Caco-2 (cell line): Measurements from ENCODE around the gene ALDH3B2. TPM values are rescaled to one million over a fixed set of nuclear protein-coding genes. Genes with fewer than 3 reads are reported as not detected.

Experiments
- BruUV-seq: library from RNA; stranded (reverse); fragments of 400-500 nt; replicated peaks from 2 replicates; lab custom pipeline; 2021; lab: Mats Ljungman, UMichigan
- CTCF ChIA-PET: fragments of 300-600 bp; sonication (Branson Sonifier 250); formaldehyde crosslinking; loops from one replicate; lab custom pipeline; 2022; ENCODE audit warnings: antibody characterized with exemption; lab: Charles Lee
- POLR2A ChIA-PET: fragments of 300-600 bp; sonication (Branson Sonifier 250); formaldehyde crosslinking; loops from one replicate; lab custom pipeline; 2022; ENCODE audit warnings: antibody characterized with exemption; lab: Charles Lee
- DNase-seq, 2 experiments: peaks; one replicate each; pipeline versions ENCODE4 v3.0.0 to v3.0.0-alpha.2; 2020 to 2022
- H3K27me3 ChIP-seq: replicated peaks from 2 replicates; pipeline ENCODE4 v1.6.0; 2011; ENCODE audit warnings: low read length; ENCODE audit not compliant: control insufficient read depth, insufficient read depth
- H3K36me3 ChIP-seq: 2 replicates; pipeline ENCODE4 v1.5.1; 2011; ENCODE audit warnings: low read length; ENCODE audit not compliant: control insufficient read depth, insufficient read depth
- H3K4me1 ChIP-seq: fragments of 250-450 bp; sonication (Bioruptor Pico); 2 replicates; pipeline ENCODE4 v1.5.1; 2020; ENCODE audit warnings: mild to moderate bottlenecking
- H3K4me3 ChIP-seq: 2 replicates; pipeline ENCODE4 v1.5.1; 2011; ENCODE audit warnings: low read depth, mild to moderate bottlenecking, control low read depth, low read length
- H3K9me3 ChIP-seq: fragments of 250-450 bp; sonication (Bioruptor Pico); 2 replicates; pipeline ENCODE4 v1.5.1; 2020; ENCODE audit warnings: mild to moderate bottlenecking, moderate library complexity
- H3K27ac Mint-ChIP-seq: one replicate; pipeline ENCODE4 v1.8.0; 2022; ENCODE audit warnings: mixed read lengths; ENCODE audit not compliant: unreplicated experiment
- H3K27me3 Mint-ChIP-seq: one replicate; pipeline ENCODE4 v1.8.0; 2022; ENCODE audit warnings: mixed read lengths; ENCODE audit not compliant: insufficient read depth, unreplicated experiment
- H3K36me3 Mint-ChIP-seq: one replicate; pipeline ENCODE4 v1.8.0; 2022; ENCODE audit warnings: mild to moderate bottlenecking, mixed read lengths; ENCODE audit not compliant: insufficient read depth, unreplicated experiment
- H3K4me1 Mint-ChIP-seq: one replicate; pipeline ENCODE4 v1.8.0; 2022; ENCODE audit warnings: low read depth, mixed read lengths; ENCODE audit not compliant: unreplicated experiment
- H3K4me3 Mint-ChIP-seq: one replicate; pipeline ENCODE4 v1.8.0; 2022; ENCODE audit warnings: mild to moderate bottlenecking, moderate library complexity, mixed read lengths; ENCODE audit not compliant: unreplicated experiment
- H3K9me3 Mint-ChIP-seq: one replicate; pipeline ENCODE4 v1.8.0; 2022; ENCODE audit warnings: mixed read lengths; ENCODE audit not compliant: unreplicated experiment
- intact Hi-C: fragments of 100-400 bp; cut with micrococcal nuclease; formaldehyde crosslinking; loops from one replicate; pipeline ENCODE4 v1.10.0; 2022; ENCODE audit not compliant: unreplicated experiment
- total RNA-seq: library from RNA; stranded (reverse); gene quantifications from 2 replicates; pipeline ENCODE4 v1.2.3, GENCODE V29; 2022
- TF ChIP-seq, protein P1 (sequence below), 2 experiments: fragments of 200-600 bp in 1 of 2; IDR thresholded peaks; 1 replicate in 1 of 2; 2 replicates in 1 of 2; pipeline versions ENCODE4 v1.5.1 to v1.8.0; 2011 to 2022; ENCODE audit warnings: antibody characterized with exemption in 1 of 2, control low read depth in 1 of 2, inconsistent platforms in 1 of 2, low read depth in 1 of 2, low read length in 1 of 2, mild to moderate bottlenecking in 1 of 2, moderate library complexity in 1 of 2; ENCODE audit not compliant: insufficient read depth in 1 of 2, severe bottlenecking in 1 of 2, unreplicated experiment in 1 of 2

Gene ALDH3B2
- total RNA-seq, 1 experiment from 2014 or later: 0.54 TPM

DNA sequence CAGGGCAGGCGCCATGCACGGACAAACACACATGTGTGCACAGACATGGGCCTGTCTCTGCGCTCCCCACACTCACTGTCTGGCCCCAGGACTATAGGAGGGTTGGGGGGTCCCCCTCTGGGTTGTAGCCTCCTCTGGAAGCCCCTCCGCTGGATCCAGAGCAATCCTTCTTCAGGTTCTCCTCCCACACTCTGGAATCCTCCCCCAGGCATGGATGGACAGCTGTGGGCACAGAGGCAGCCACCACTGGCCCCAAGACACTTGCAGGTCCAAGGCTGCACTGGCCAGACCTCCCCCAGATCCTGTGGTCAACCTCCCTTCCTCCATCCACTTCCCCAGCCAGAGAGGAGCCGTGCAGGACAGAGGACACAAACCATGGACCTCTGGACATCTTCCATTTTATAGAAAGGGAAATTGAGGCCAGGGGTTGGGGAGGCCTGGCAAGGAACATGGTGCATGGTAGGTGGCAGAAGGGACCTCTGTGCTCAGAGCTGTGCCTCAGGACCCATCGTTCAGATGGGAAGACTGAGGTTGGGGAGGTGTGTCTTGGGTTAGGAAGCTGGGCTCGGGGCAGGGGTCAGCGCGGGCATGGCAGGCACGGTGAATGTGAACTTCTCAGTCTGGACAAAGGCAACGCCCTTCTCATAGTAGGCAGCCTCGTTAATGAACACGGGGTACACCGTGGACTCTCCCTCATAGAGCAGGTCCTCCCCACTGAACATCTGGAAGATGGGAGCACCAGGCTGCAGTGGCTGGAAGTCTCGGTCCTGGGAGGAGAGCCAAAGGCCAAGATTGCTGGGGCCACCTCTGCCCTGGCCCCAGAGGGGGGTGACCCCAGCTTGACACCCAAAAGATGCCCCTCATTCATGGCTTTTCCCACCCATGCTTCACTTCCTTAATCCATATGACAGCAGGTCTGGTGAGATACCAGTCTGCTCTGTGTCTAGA lies 32.0 kb downstream of the ALDH3B2 start:
- no peak for DNase-seq
- TF ChIP-seq, protein P1, sequence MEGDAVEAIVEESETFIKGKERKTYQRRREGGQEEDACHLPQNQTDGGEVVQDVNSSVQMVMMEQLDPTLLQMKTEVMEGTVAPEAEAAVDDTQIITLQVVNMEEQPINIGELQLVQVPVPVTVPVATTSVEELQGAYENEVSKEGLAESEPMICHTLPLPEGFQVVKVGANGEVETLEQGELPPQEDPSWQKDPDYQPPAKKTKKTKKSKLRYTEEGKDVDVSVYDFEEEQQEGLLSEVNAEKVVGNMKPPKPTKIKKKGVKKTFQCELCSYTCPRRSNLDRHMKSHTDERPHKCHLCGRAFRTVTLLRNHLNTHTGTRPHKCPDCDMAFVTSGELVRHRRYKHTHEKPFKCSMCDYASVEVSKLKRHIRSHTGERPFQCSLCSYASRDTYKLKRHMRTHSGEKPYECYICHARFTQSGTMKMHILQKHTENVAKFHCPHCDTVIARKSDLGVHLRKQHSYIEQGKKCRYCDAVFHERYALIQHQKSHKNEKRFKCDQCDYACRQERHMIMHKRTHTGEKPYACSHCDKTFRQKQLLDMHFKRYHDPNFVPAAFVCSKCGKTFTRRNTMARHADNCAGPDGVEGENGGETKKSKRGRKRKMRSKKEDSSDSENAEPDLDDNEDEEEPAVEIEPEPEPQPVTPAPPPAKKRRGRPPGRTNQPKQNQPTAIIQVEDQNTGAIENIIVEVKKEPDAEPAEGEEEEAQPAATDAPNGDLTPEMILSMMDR (IDR thresholded peaks at IDR 0.05; ENCODE audit: insufficient read depth in 1 of 2, low read depth in 1 of 2, low read length in 1 of 2, severe bottlenecking in 1 of 2, unreplicated experiment in 1 of 2): no peak
- intact Hi-C loops: no loop called here

DNA sequence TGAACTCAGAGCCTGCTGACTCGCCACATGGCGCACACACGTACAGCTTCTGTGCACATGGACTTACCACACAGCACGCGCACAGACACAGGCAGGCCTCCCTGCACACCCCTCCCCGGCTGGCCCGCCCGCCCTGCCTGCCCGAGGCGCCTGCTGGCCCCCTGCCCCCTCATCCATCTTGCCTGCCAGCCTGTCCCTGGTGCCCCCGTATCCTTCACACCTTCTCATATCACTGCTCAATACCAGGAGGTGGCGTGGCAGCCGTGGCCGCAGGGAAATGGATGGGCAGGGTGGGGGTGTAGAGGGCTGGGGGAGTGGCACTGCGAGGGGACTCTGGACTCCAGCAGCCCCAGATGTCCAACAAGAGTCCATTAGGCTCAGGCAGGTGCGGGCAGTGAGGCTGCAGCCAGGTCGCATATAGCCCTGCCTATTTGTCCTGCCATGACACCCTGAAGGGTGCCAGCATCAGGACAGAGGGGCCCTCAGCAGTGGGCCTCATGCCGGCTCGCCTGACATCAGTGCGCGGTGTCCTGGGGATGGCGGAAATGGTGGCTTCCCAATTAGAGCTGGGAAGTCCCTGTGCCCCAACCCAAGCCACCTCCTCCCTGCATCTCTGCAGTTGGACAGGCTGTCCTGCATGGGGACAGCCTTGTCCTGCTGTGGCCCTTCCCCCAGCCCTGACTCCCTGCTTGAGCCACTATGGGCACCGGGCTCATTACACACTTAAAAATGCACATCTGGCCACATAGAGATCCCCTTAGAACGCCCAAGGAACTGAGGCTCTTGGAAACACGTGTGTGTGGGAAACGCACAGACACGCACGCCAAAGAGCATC lies 32.9 kb downstream of the ALDH3B2 start:
- intact Hi-C loops: no loop called here
- no TSS peak for BruUV-seq
- ChIA-PET CTCF (interaction anchor here (0.6 to 0.7 kb wide), 2 partner anchors 12 to 150 kb away, joined by 6 to 7 read pairs; no protein-coding TSS in a partner anchor), POLR2A (no interaction called here)
- H3K4me1 ChIP-seq: 0 out of 2 replicates have a peak, but pooled peaks cover 3% of the 10 kb centered on the region
- H3K27me3 Mint-ChIP-seq: no peaks in the 10 kb centered on the region
- TF ChIP-seq, protein P1 (IDR thresholded peaks at IDR 0.05; ENCODE audit: insufficient read depth in 1 of 2, low read depth in 1 of 2, low read length in 1 of 2, severe bottlenecking in 1 of 2, unreplicated experiment in 1 of 2): no peak
- H3K4me3 ChIP-seq: no peak overlapping the region
- no peaks in the 10 kb centered on the region for H3K9me3 Mint-ChIP-seq
- H3K4me3 Mint-ChIP-seq: no peak overlapping the region
- peaks cover 6% of the 10 kb centered on the region for H3K36me3 Mint-ChIP-seq
- DNase-seq: peak in 1 of 2 experiments; percentile 43
- no peaks in the 10 kb centered on the region for H3K27me3 ChIP-seq
- peaks cover 8% of the 10 kb centered on the region; the same call in 1 of the 2 replicates for H3K9me3 ChIP-seq
- no peak overlapping the region for H3K27ac Mint-ChIP-seq
- H3K36me3 ChIP-seq: no peaks in the 10 kb centered on the region
- no peaks in the 10 kb centered on the region for H3K4me1 Mint-ChIP-seq

More for the DNA sequence above, 32.0 kb downstream of the ALDH3B2 start:
- Mint-ChIP-seq H3K27me3 (no peaks in the 10 kb centered on the region), H3K4me1 (no peaks in the 10 kb centered on the region), H3K4me3 (no peak overlapping the region), H3K27ac (no peak overlapping the region), H3K9me3 (no peaks in the 10 kb centered on the region), H3K36me3 (peaks cover 6% of the 10 kb centered on the region)
- CTCF ChIA-PET: interaction anchor here (0.6 to 0.7 kb wide), 2 partner anchors 13 to 151 kb away, joined by 6 to 7 read pairs; no protein-coding TSS in a partner anchor
- Histone ChIP-seq H3K36me3 (no peaks in the 10 kb centered on the region), H3K4me3 (no peak overlapping the region), H3K4me1 (0 out of 2 replicates have a peak, but pooled peaks cover 3% of the 10 kb centered on the region), H3K27me3 (no peaks in the 10 kb centered on the region), H3K9me3 (peaks cover 8% of the 10 kb centered on the region; the same call in 1 of the 2 replicates)
- POLR2A ChIA-PET: no interaction called here
- no TSS peak for BruUV-seq
